ENCODE data around the gene GAS7.

DNA sequence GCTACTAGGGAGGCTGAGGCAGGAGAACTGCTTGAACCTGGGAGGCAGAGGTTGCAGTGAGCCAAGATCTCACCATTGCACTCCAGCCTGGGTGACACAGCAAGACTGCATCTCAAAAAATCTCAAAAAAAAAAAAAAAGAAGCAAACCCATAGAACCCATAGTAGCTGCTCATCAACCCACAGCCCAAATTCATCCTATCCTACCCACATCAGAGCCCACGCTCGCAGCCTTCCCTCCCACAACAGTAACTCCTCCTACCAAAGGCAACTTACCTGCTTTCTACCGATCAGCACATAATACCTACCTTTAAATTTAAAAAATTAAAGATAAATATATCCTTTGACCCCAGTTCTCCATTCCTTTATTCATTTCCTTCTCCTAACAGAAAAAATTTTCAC, 94.7 kb downstream of the GAS7 start:
- TF ChIP-seq ETV6 (IDR thresholded peaks at IDR 0.05; ENCODE audit: borderline replicate concordance in 1 of 2, low read depth in 2 of 2, low read length in 1 of 2) (no peak), ETV6 (CRISPR knock-in tag; IDR thresholded peaks at IDR 0.05; ENCODE audit: borderline replicate concordance) (no peak), EZH2 (IDR thresholded peaks at IDR 0.05; ENCODE audit: borderline replicate concordance, low read depth, low read length) (no peak), ARHGAP35 (IDR thresholded peaks at IDR 0.05; ENCODE audit: partially characterized antibody) (no peak), HEY1 (CRISPR knock-in tag; IDR thresholded peaks at IDR 0.05; ENCODE audit: borderline replicate concordance) (no peak), HCFC1 (IDR thresholded peaks at IDR 0.05; ENCODE audit: low read depth, low read length) (no peak), NCOA1 (IDR thresholded peaks at IDR 0.05; ENCODE audit: low read depth) (no peak), POLR2A (conservative IDR thresholded peaks at IDR 0.05) (no peak), SIN3A (IDR thresholded peaks at IDR 0.05; ENCODE audit: borderline replicate concordance in 2 of 2, control insufficient read depth in 1 of 2, low read depth in 2 of 2, low read length in 2 of 2) (no peak), PTBP1 (IDR thresholded peaks at IDR 0.05; ENCODE audit: low read depth, low read length) (no peak), MAZ (CRISPR knock-in tag; conservative IDR thresholded peaks at IDR 0.05 in 1 of 2, IDR thresholded peaks at IDR 0.05 in 1 of 2) (no peak), ZNF217 (CRISPR knock-in tag; IDR thresholded peaks at IDR 0.05) (no peak)
